Right atrium auricular region (tissue), 2 donors: ENCODE measurements around the gene DLGAP4. TPM values are rescaled to one million over a fixed set of nuclear protein-coding genes. Genes with fewer than 3 reads are reported as not detected.

Source experiments
- DNase-seq: peaks from one replicate; pipeline ENCODE4 v3.0.0-alpha.2; 2019; ENCODE audit warnings: low spot score
- H3K27ac ChIP-seq, 2 donors: fragments of 200-600 bp; sonication (generic); 1 replicate in 1 of 2; 2 replicates in 1 of 2; pipeline ENCODE4 v1.5.1; 2016 to 2019
- H3K27me3 ChIP-seq, 2 donors: fragments of 200-600 bp; sonication (generic); one replicate each; pipeline versions ENCODE4 v1.5.1 to v1.6.0; 2017 to 2019
- H3K36me3 ChIP-seq: fragments of 200-600 bp; sonication (generic); one replicate; pipeline ENCODE4 v1.5.1; 2016
- H3K4me1 ChIP-seq, 2 donors: fragments of 200-600 bp; sonication (generic); one replicate each; pipeline versions ENCODE4 v1.5.1 to v1.6.0; 2017 to 2019
- H3K4me3 ChIP-seq, 2 donors: fragments of 200-600 bp; sonication (generic); 1 replicate in 1 of 2; 2 replicates in 1 of 2; pipeline ENCODE4 v1.5.1; 2017 to 2019; ENCODE audit warnings: mild to moderate bottlenecking in 1 of 2, moderate library complexity in 1 of 2
- H3K9me3 ChIP-seq, 2 donors: fragments of 200-600 bp; sonication (generic); one replicate each; pipeline ENCODE4 v1.5.1; 2019
- total RNA-seq, 2 donors: library from RNA; depleted of rRNA; stranded (reverse); fragments of >200 nt; gene quantifications; one replicate each; pipeline ENCODE4 v1.1.0, GENCODE V29; 2016
- TF ChIP-seq, protein P1 (sequence below), 2 donors: fragments of 200-600 bp; sonication (generic); IDR thresholded peaks; one replicate each; pipeline ENCODE4 v1.5.1; 2019; ENCODE audit warnings: antibody characterized with exemption in 2 of 2

DLGAP4 gene
- total RNA-seq, 2 donors from 2014 or later = 30.0 to 50.2 TPM

DNA sequence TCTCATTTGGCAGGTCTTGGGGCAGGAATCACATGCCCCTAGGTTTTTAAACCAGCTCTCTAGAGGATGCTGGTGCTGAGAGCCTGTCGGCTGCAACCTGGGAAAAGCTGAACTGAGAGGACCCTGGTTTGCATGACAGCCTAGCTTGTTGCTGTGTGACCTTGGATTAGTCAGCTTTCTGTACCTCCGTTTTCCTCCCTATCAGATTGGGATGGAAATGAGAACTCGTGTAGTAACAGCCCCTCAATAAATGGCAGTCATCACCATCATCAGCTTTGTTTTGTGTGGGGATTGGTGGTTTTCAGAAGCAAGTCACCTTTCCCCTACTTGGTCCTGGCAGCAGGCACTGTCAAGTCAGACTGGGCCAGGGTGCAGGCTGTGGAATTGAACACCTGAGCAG lies 159.9 kb downstream of the DLGAP4 start:
- Histone ChIP-seq H3K9me3 (no peaks in the 10 kb centered on the region), H3K4me1 (peaks cover 0 to 89% of the 10 kb centered on the region in 2 donors), H3K27me3 (no peaks in the 10 kb centered on the region), H3K36me3 (no peaks in the 10 kb centered on the region), H3K4me3 (no peak overlapping the region), H3K27ac (peak overlapping the region; percentile 98 to 99)
- TF ChIP-seq, protein P1, sequence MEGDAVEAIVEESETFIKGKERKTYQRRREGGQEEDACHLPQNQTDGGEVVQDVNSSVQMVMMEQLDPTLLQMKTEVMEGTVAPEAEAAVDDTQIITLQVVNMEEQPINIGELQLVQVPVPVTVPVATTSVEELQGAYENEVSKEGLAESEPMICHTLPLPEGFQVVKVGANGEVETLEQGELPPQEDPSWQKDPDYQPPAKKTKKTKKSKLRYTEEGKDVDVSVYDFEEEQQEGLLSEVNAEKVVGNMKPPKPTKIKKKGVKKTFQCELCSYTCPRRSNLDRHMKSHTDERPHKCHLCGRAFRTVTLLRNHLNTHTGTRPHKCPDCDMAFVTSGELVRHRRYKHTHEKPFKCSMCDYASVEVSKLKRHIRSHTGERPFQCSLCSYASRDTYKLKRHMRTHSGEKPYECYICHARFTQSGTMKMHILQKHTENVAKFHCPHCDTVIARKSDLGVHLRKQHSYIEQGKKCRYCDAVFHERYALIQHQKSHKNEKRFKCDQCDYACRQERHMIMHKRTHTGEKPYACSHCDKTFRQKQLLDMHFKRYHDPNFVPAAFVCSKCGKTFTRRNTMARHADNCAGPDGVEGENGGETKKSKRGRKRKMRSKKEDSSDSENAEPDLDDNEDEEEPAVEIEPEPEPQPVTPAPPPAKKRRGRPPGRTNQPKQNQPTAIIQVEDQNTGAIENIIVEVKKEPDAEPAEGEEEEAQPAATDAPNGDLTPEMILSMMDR (IDR thresholded peaks at IDR 0.05) = no peak
- no peak for DNase-seq

DNA sequence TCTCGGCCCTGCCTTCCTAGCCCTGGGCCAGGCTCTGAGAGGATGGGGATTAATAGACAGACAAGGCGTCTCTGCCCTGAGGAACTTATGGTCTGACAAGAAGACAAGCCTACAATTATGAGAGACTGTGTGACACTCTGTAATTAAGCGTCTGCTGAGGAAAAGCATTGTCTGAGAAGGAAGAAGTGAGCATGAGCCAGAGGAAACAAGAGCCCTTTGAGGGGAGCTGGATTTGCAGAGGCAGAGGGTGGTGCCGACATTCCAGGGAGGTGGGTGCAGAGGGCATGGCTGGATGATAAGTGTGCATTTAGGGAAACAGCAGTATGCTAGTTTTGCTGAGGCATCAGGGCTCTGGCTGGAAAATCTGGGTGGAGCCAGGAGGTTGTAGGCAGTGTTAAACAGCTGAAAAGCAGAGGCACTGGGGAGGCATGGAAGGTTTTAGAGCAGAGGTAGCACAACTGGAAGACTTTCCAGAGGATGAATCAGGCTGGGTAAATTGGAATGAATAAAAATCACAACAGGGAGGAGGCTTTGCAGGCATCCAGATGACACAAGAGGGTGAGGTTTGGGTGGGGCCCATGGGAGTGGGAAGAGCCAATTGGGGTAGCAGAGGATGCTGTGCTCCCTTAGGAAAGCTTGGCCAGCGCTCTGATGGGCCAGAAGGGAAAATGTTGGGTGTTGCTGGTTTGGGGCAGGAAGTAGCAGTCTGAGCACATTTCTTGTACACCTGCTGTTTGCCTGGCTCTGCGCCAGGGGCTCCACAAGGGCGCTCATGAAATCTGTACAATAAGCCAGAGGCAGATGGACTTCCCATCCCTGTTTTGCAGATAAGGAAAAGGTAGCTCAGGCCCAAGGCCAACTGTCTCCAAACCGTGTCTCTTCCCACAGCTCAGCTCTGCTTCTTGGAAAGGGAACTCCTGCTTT lies 161.2 kb downstream of the DLGAP4 start:
- TF ChIP-seq, protein P1 (IDR thresholded peaks at IDR 0.05) = peak in 1 of 2 donors; percentile 13
- Histone ChIP-seq H3K4me3 (no peak overlapping the region), H3K36me3 (no peaks in the 10 kb centered on the region), H3K27me3 (no peaks in the 10 kb centered on the region), H3K9me3 (no peaks in the 10 kb centered on the region), H3K27ac (peak overlapping the region; percentile 98 to 99), H3K4me1 (peaks cover 0 to 96% of the 10 kb centered on the region in 2 donors)
- DNase-seq = peak; percentile 76

GRCh38 chr20:36468149-36469000 lies 162.2 kb downstream of the DLGAP4 start:
- Histone ChIP-seq H3K9me3 (no peaks in the 10 kb centered on the region), H3K4me1 (peaks cover 0 to 97% of the 10 kb centered on the region in 2 donors), H3K36me3 (no peaks in the 10 kb centered on the region), H3K27ac (peak overlapping the region; percentile 98 to 99), H3K4me3 (no peak overlapping the region), H3K27me3 (no peaks in the 10 kb centered on the region)
- TF ChIP-seq, protein P1 (IDR thresholded peaks at IDR 0.05) = no peak
- DNase-seq = no peak

DNA sequence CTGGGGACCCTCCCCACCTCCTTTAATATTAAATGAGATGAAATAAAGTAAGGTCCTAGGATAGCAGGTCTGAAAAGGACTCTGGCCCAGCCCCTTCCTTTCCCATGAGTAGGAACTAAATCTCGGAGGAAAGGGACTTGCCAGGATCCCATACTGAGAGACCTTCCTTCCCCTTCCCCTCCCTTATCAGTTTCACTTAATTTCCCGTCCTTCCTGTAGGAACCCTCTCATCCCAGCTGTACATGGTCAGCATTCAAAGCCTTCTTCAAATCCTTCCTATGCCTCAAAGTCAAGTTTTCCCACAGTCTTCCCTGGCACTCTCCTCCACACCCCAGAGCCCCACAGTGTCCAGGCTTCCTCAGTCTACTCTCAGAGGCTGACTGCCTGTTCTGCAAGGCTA lies 163.8 kb downstream of the DLGAP4 start:
- H3K9me3 ChIP-seq = no peaks in the 10 kb centered on the region
- H3K36me3 ChIP-seq = no peaks in the 10 kb centered on the region
- DNase-seq = no peak
- H3K27me3 ChIP-seq = no peaks in the 10 kb centered on the region
- no peak overlapping the region for H3K27ac ChIP-seq
- no peak overlapping the region for H3K4me3 ChIP-seq
- H3K4me1 ChIP-seq = peaks cover 0 to 97% of the 10 kb centered on the region in 2 donors
- TF ChIP-seq, protein P1 (IDR thresholded peaks at IDR 0.05) = no peak

DNA sequence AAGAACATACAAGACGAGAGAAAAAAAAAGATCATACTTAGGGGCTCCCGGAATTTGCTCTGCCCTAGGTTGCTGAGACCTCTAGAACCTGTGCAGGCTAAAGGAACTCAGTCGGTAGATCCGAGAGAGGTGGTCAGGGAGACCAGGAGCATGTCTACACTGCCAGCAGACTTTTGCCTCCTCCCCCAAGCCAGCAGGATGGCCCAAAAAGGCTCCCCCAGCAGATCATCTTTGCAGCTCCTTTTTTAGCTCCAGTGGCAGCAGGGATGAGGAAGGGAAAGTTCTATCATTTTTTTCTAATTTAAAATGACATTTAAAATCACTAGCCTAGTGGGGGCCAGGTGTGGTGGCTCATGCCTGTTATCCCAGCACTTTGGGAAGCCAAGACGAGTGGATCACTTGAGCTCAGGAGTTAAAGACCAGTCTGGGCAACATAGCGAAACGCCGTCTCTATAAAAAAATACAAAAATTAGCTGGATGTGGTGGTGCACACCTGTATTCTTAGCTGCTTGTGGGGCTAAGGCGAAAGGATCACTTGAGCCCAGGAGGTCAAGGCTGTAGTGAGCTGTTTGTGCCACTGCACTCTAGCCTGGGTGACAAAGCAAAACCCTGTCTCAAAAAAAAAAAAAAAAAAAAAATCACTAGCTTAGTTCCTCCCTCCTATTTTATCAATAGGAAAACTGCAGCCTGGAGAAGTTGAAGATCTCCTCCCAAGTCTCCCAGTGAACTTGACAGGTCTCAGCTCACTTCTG lies 165.9 kb downstream of the DLGAP4 start:
- DNase-seq = no peak
- H3K4me3 ChIP-seq = peak overlapping the region in 1 of 2 donors; percentile 25
- TF ChIP-seq, protein P1 (IDR thresholded peaks at IDR 0.05) = no peak

More for the DNA sequence above, 165.9 kb downstream of the DLGAP4 start:
- Histone ChIP-seq H3K9me3 (no peaks in the 10 kb centered on the region), H3K27ac (peak overlapping the region; percentile 71 to 76), H3K27me3 (no peaks in the 10 kb centered on the region), H3K4me1 (peaks cover 0 to 82% of the 10 kb centered on the region in 2 donors), H3K36me3 (no peaks in the 10 kb centered on the region)
